ENCODE data around the gene OR5L2.
"Not testable (repeated sequence)": the region's sequence is repeated elsewhere in the genome, so short reads cannot be mapped to it uniquely, and the experiment has no call there.

OR5L2 gene

GRCh38 chr11:55838452-55838851 is 11.4 kb downstream of the OR5L2 start, which contains the start of gene OR5D16:
OR5D16 (plus strand) TSS chr11:55838752; CDS start chr11:55838752, 0 bp downstream.
- DNase-seq (ENCODE audit: extremely low read depth, low read depth) = no peak
- no peak within 1 kb of the TSS for H3K4me3 ChIP-seq (replicated peaks; ENCODE audit: low read depth, low read length)
- no peak for TF ChIP-seq CTCF (IDR thresholded peaks at IDR 0.05; ENCODE audit: low read depth, low read length, missing control alignments)

- no peak for DNase-seq (ENCODE audit: extremely low read depth, low read depth)
- no peak overlapping the region for H3K4me3 ChIP-seq (replicated peaks; ENCODE audit: low read depth, low read length)
- no peak for TF ChIP-seq CTCF (IDR thresholded peaks at IDR 0.05; ENCODE audit: low read depth, low read length, missing control alignments)
Measured at GRCh38 chr11:55847453-55847852, 20.4 kb downstream of the OR5L2 start.

GRCh38 chr11:55849037-55849436 is 22.0 kb downstream of the OR5L2 start:
- no peak for DNase-seq (ENCODE audit: extremely low read depth, low read depth)
- TF ChIP-seq CTCF (IDR thresholded peaks at IDR 0.05; ENCODE audit: low read depth, low read length, missing control alignments) = no peak
- no peak overlapping the region for H3K4me3 ChIP-seq (replicated peaks; ENCODE audit: low read depth, low read length)

- TF ChIP-seq CTCF (IDR thresholded peaks at IDR 0.05; ENCODE audit: low read depth, low read length, missing control alignments) = no peak
- H3K4me3 ChIP-seq (replicated peaks; ENCODE audit: low read depth, low read length) = no peak overlapping the region
- DNase-seq (ENCODE audit: extremely low read depth, low read depth) = no peak
Measured at GRCh38 chr11:55852141-55852540, 25.1 kb downstream of the OR5L2 start.

- DNase-seq (ENCODE audit: extremely low read depth, low read depth) = no peak
- no peak overlapping the region for H3K4me3 ChIP-seq (replicated peaks; ENCODE audit: low read depth, low read length)
- no peak for TF ChIP-seq CTCF (IDR thresholded peaks at IDR 0.05; ENCODE audit: low read depth, low read length, missing control alignments)
Measured at GRCh38 chr11:55854704-55855103, 27.7 kb downstream of the OR5L2 start.

- H3K4me3 ChIP-seq (replicated peaks; ENCODE audit: low read depth, low read length); DNase-seq (ENCODE audit: extremely low read depth, low read depth): not testable (repeated sequence)
Measured at GRCh38 chr11:55867354-55867753, 40.3 kb downstream of the OR5L2 start.

GRCh38 chr11:55872731-55873130 is 45.7 kb downstream of the OR5L2 start:
- H3K4me3 ChIP-seq (replicated peaks; ENCODE audit: low read depth, low read length); DNase-seq (ENCODE audit: extremely low read depth, low read depth): not testable (repeated sequence)

- H3K4me3 ChIP-seq (replicated peaks; ENCODE audit: low read depth, low read length); DNase-seq (ENCODE audit: extremely low read depth, low read depth): not testable (repeated sequence)
Measured at GRCh38 chr11:55873146-55873545, 46.1 kb downstream of the OR5L2 start.
